AG04449 (cell line): Measurements from ENCODE around the gene LIN28A.

Experiments
- CTCF ChIA-PET: fragments of 350-600 bp; formaldehyde crosslinking; extraction: SDS; loops from one replicate; lab custom pipeline; 2021; ENCODE audit warnings: antibody characterized with exemption; lab: Yijun Ruan, JAX
- POLR2A ChIA-PET: fragments of 400-600, 350-600 bp; formaldehyde crosslinking; extraction: SDS; loops from one replicate; lab custom pipeline; 2020; ENCODE audit warnings: antibody characterized with exemption, inconsistent platforms; lab: Yijun Ruan, JAX
- DNase-seq: peaks from one replicate; pipeline ENCODE4 v3.0.0-alpha.2; 2010; ENCODE audit warnings: low read depth, low spot score
- H3K4me3 ChIP-seq: 2 replicates; pipeline ENCODE4 v1.5.1; 2011; ENCODE audit warnings: low read depth, mild to moderate bottlenecking, control low read depth, low read length
- TF ChIP-seq, protein P1 (sequence below): IDR thresholded peaks from one replicate; pipeline ENCODE4 v1.5.1; 2011; ENCODE audit warnings: mild to moderate bottlenecking, moderate library complexity, low read length, control low read depth, inconsistent platforms; ENCODE audit not compliant: insufficient read depth; ENCODE audit errors: missing control alignments

Gene LIN28A

GRCh38 chr1:26449868-26450267 is 39.3 kb downstream of the LIN28A start:
- ChIA-PET POLR2A (no interaction called here), CTCF (interaction anchor here (0.7 to 3.6 kb wide), 3 partner anchors 12 to 20 kb away, joined by 3 to 13 read pairs (median 3); no protein-coding TSS in a partner anchor)
- TF ChIP-seq, protein P1, sequence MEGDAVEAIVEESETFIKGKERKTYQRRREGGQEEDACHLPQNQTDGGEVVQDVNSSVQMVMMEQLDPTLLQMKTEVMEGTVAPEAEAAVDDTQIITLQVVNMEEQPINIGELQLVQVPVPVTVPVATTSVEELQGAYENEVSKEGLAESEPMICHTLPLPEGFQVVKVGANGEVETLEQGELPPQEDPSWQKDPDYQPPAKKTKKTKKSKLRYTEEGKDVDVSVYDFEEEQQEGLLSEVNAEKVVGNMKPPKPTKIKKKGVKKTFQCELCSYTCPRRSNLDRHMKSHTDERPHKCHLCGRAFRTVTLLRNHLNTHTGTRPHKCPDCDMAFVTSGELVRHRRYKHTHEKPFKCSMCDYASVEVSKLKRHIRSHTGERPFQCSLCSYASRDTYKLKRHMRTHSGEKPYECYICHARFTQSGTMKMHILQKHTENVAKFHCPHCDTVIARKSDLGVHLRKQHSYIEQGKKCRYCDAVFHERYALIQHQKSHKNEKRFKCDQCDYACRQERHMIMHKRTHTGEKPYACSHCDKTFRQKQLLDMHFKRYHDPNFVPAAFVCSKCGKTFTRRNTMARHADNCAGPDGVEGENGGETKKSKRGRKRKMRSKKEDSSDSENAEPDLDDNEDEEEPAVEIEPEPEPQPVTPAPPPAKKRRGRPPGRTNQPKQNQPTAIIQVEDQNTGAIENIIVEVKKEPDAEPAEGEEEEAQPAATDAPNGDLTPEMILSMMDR = no peak
- H3K4me3 ChIP-seq = no peak overlapping the region
- no peak for DNase-seq

- TF ChIP-seq, protein P1 = no peak
- no peak for DNase-seq
- CTCF ChIA-PET = interaction anchor here (3.6 kb wide), 1 partner anchor 19 kb away, joined by 13 read pairs; no protein-coding TSS in a partner anchor
- POLR2A ChIA-PET = interaction anchor here (0.6 kb wide), 2 partner anchors 265 to 1433 kb away, joined by 3 read pairs; no protein-coding TSS in a partner anchor
- H3K4me3 ChIP-seq = no peak overlapping the region
Observed at GRCh38 chr1:26450908-26451307, 40.3 kb downstream of the LIN28A start.

GRCh38 chr1:26452459-26453183 is 42.0 kb downstream of the LIN28A start:
- ChIA-PET POLR2A (no interaction called here), CTCF (interaction anchor here (3.1 kb wide), 1 partner anchor 17 kb away, joined by 19 read pairs; no protein-coding TSS in a partner anchor)

DNA sequence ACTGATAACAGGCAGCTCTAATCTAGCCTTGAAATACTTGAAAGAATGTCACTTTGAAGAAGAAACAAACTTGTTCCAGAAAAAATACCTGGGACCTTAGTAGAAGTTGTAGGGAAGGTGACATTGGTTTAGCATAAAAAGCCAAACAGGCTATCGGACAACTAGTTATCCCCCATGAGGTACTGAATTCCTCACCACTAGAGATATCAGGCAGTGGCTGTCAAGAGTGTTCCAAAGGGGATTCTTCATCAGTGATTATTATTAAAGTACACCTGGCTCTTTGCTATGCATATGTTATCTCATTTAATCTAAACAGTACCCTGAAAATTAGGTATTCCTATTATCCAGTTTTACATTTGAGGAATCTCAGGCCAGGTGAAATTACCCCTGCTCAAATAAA is 48.5 kb downstream of the LIN28A start:
- ChIA-PET CTCF (interaction anchor here (1.9 to 4.7 kb wide), 3 partner anchors 8 to 42 kb away, joined by 6 to 47 read pairs (median 13); partner anchors contain the start of gene HMGN2), POLR2A (no interaction called here)
- DNase-seq = no peak

More at GRCh38 chr1:26452459-26453183, 42.0 kb downstream of the LIN28A start:
- DNase-seq = no peak
- TF ChIP-seq, protein P1 = no peak
- H3K4me3 ChIP-seq = no peak overlapping the region

GRCh38 chr1:26459573-26460031 is 49.0 kb downstream of the LIN28A start:
- TF ChIP-seq, protein P1 = no peak
- POLR2A ChIA-PET = no interaction called here

More for the DNA sequence above, 48.5 kb downstream of the LIN28A start:
- TF ChIP-seq, protein P1 = no peak
- no peak overlapping the region for H3K4me3 ChIP-seq

DNA sequence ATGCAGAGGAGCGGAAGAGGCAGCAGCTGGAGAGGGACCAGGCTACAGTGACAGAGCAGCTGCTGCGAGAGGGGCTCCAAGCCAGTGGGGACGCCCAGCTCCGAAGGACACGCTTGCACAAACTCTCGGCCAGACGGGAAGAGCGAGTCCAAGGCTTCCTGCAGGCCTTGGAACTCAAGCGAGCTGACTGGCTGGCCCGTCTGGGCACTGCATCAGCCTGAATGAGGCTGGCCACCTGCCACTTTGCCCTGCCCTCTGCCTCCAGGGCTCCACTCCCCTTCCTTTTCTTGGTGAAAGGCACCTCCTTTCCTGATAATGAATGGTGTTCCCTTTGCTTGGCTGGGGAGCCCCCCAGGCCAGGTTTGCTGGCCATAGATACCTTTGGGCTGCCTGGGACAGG is 58.3 kb downstream of the LIN28A start:
- TF ChIP-seq, protein P1 = no peak
- ChIA-PET POLR2A (no interaction called here), CTCF (interaction anchor here (1.6 to 3.5 kb wide), 7 partner anchors 8 to 44 kb away, joined by 4 to 47 read pairs (median 17); partner anchors contain the start of gene DHDDS)
- DNase-seq = no peak
- no peak overlapping the region for H3K4me3 ChIP-seq

More at GRCh38 chr1:26459573-26460031, 49.0 kb downstream of the LIN28A start:
- H3K4me3 ChIP-seq = no peak overlapping the region
- no peak for DNase-seq
- CTCF ChIA-PET = interaction anchor here (1.9 to 4.7 kb wide), 3 partner anchors 8 to 43 kb away, joined by 6 to 47 read pairs (median 13); partner anchors contain the start of gene HMGN2
